Measurements from ENCODE around the gene MFF.
"Not testable (repeated sequence)": the region's sequence is repeated elsewhere in the genome, so short reads cannot be mapped to it uniquely, and the experiment has no call there.

The MFF gene

DNA sequence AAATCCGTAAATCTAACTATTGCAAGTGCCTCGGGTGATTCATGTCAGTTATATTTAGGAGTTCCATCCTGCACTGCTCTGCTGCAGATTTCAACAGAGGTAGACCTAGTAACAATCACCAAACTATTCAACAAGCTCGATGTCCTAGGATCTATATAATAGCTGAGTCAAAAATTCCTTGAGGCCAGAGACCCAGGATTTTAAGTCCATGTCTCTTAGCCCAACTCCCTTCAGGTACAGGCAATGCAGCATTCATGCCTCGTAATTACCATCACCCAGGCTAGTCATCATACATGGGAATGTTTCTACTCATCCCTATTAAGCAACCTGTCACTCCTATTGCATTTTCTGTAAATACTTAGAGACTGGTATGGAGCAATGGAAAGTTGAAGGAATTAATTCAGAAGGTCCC is 53.3 kb downstream of the MFF start:
- no peak for DNase-seq (ENCODE audit: low spot score)
- TF ChIP-seq, protein P1, sequence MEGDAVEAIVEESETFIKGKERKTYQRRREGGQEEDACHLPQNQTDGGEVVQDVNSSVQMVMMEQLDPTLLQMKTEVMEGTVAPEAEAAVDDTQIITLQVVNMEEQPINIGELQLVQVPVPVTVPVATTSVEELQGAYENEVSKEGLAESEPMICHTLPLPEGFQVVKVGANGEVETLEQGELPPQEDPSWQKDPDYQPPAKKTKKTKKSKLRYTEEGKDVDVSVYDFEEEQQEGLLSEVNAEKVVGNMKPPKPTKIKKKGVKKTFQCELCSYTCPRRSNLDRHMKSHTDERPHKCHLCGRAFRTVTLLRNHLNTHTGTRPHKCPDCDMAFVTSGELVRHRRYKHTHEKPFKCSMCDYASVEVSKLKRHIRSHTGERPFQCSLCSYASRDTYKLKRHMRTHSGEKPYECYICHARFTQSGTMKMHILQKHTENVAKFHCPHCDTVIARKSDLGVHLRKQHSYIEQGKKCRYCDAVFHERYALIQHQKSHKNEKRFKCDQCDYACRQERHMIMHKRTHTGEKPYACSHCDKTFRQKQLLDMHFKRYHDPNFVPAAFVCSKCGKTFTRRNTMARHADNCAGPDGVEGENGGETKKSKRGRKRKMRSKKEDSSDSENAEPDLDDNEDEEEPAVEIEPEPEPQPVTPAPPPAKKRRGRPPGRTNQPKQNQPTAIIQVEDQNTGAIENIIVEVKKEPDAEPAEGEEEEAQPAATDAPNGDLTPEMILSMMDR (IDR thresholded peaks at IDR 0.05; ENCODE audit: extremely low read depth, insufficient read depth, missing control alignments) = no peak
- in situ Hi-C loops (cut with MboI; ENCODE audit: low pct_unique_long_range_greater_than_20kb, low sequenced_read_pairs, unreplicated experiment) = no loop called here

DNA sequence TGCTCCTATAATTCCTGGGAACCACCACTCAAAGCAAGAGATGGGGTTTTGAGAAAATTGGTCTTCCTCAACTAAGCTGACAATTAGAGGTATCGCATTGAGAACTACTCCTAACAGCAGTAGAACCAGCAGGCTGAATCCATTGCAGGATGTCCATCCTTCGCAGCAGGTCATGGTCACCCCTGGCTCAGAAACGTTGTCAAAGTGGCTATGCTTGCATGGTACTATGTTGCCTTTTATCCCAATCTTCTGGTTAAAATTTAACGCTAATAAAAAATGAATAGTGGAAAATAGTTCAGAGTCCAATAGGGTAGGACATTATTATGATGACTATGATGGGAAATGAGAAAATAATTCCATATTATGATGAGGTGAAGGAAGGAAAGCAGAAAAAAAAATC is 54.0 kb downstream of the MFF start, which contains the start of gene TM4SF20:
TM4SF20 (minus strand) TSS at position 212 of the 400 bp plus-strand sequence; CDS start at position 174, 38 bp downstream.
- in situ Hi-C loops (cut with MboI; ENCODE audit: low pct_unique_long_range_greater_than_20kb, low sequenced_read_pairs, unreplicated experiment) = no loop called here
- no peak for DNase-seq (ENCODE audit: low spot score)
- TF ChIP-seq, protein P1 (IDR thresholded peaks at IDR 0.05; ENCODE audit: extremely low read depth, insufficient read depth, missing control alignments) = no peak

DNA sequence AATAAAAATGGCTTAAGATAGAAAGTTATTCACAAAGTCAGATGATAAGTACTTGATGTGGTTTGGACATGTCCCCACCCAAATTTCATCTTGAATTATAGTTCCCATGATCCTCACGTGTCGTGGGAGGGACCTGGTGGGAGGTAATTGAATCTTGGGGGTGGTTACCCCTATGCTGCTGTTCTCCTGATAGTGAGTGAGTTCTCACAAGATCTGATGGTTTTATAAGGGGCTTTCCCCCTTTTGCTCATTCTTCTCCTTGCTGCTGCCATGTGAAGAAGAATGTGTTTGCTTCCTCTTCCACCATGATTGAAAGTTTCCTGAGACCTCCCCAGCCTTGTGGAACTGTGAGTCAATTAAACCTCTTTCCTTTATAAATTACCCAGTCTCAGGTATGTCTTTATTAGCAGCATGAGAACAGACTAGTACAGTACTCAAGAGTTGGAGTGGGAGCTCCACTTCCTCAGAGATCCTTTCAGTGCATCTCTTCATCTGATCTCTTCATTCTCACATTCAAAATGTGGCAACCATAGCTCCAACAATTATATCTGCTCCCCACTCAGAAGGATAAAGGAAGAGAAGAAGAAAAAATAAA is 57.3 kb downstream of the MFF start:
- in situ Hi-C loops (cut with MboI; ENCODE audit: low pct_unique_long_range_greater_than_20kb, low sequenced_read_pairs, unreplicated experiment); DNase-seq (ENCODE audit: low spot score): not testable (repeated sequence)

DNA sequence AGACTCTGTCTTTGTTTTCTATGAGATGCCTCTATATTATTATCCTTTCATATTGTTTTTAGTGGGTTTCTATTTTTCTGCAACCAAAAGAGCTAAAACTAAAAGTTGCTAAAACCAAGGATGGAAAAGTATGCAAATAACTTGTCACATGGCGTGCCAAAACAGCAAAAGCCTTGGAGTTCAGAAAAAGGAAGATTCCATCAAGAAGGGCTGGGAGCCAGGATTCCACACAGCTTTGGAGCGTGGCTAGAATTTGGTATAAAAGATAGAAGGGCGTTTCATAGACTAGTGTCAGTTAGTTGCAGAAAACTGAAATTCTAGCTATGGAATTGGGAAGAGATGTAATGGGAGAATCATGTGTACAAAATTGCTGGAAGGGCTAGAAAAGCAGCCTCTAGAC is 58.6 kb downstream of the MFF start:
- in situ Hi-C loops (cut with MboI; ENCODE audit: low pct_unique_long_range_greater_than_20kb, low sequenced_read_pairs, unreplicated experiment) = no loop called here
- no peak for DNase-seq (ENCODE audit: low spot score)
- TF ChIP-seq, protein P1 (IDR thresholded peaks at IDR 0.05; ENCODE audit: extremely low read depth, insufficient read depth, missing control alignments) = no peak

DNA sequence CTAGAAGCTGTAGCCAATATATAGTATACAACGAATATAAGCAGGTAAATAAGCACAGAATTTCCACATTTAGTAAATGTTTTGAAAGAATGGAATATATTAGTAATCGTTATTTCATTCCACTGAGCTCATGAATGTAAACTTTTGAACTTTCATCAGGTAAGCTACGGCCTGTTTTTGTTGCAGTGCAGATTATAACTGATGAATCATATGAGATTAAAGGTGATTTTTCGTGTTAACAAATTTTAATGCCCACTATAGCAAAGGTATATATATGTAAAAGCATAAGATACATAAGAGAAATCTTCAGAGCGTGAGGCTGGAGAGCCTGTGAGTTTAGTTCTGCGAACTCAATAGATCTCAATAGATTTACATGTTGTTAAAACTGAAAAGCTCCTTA is 61.6 kb downstream of the MFF start:
- no peak for DNase-seq (ENCODE audit: low spot score)
- in situ Hi-C loops (cut with MboI; ENCODE audit: low pct_unique_long_range_greater_than_20kb, low sequenced_read_pairs, unreplicated experiment) = no loop called here
- TF ChIP-seq, protein P1 (IDR thresholded peaks at IDR 0.05; ENCODE audit: extremely low read depth, insufficient read depth, missing control alignments) = no peak

DNA sequence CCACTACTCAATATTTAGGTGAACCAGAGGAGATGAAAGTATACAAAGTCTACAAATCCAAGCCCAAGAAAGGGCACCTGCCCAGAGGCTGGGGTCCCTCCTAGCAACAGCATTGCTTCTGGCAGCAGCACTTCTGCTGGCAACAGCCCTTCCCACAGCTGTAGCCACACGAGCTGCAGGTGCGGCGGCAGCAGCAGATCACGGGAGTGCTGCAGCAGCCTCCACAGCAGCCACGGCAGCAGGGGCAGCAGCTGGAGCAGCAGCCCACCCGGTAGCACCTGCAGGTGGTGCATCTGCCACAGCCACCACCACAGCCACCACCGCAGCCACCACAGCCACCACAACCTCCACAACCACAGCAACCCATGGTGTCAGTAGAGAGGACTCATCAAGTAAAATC is 62.5 kb downstream of the MFF start, which contains the start of gene SCYGR1:
SCYGR1 (minus strand) TSS at position 367 of the 400 bp plus-strand sequence; CDS start at position 367, 0 bp downstream.
- DNase-seq (ENCODE audit: low spot score); in situ Hi-C loops (cut with MboI; ENCODE audit: low pct_unique_long_range_greater_than_20kb, low sequenced_read_pairs, unreplicated experiment): not testable (repeated sequence)

DNA sequence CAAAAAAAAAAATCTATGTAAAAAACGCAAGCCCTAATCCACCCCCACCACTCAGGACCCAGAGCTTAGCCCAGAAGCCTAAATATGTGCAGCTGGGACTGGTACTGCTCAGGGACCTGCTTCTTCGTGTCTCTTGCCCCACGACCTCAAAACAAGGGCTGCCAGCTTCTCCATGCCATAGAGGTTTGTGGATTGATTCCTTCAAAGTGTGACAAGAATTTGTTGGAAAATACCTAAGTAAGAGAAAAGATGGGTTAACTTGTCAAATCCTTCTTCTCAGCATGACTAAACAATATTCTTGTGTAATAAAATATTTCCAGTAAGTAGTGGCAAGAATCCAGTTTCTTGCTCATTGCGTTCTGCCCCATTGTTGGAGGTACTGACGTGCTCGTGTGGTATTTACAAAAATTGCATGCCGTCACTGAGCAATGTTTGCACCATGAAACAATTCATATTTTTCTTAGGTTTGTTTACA is 63.5 kb downstream of the MFF start:
- TF ChIP-seq, protein P1 (IDR thresholded peaks at IDR 0.05; ENCODE audit: extremely low read depth, insufficient read depth, missing control alignments) = no peak
- no peak for DNase-seq (ENCODE audit: low spot score)
- in situ Hi-C loops (cut with MboI; ENCODE audit: low pct_unique_long_range_greater_than_20kb, low sequenced_read_pairs, unreplicated experiment) = no loop called here

Data from GM13977 (cell line).